Activated CD4-positive, alpha-beta T cell treated with anti-CD3 and anti-CD28 coated beads for 48 hours (primary cell): ENCODE data around the gene GRIK2.

Experiments
- DNase-seq: peaks from one replicate; pipeline ENCODE4 v3.0.0-alpha.2; 2020

The GRIK2 gene

DNA sequence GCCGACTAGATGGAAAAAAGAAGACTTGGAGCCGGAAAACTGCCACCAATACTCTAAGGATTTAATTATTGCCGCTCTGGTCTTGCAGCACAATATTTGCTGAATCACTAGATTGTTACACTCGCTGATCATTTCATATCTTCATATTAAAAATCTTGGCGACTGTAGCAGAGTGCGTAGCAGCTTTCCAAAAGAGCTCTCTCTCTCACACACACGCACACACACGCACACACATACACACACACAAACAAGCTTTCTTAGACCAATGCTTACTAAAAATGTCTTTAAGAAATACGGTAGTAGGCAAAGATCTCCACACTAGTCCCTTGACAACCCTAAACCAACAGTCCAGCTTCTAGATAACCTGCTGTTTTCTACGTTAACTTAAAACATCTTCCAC is 7.7 kb downstream of the GRIK2 start:
- no peak for DNase-seq

DNA sequence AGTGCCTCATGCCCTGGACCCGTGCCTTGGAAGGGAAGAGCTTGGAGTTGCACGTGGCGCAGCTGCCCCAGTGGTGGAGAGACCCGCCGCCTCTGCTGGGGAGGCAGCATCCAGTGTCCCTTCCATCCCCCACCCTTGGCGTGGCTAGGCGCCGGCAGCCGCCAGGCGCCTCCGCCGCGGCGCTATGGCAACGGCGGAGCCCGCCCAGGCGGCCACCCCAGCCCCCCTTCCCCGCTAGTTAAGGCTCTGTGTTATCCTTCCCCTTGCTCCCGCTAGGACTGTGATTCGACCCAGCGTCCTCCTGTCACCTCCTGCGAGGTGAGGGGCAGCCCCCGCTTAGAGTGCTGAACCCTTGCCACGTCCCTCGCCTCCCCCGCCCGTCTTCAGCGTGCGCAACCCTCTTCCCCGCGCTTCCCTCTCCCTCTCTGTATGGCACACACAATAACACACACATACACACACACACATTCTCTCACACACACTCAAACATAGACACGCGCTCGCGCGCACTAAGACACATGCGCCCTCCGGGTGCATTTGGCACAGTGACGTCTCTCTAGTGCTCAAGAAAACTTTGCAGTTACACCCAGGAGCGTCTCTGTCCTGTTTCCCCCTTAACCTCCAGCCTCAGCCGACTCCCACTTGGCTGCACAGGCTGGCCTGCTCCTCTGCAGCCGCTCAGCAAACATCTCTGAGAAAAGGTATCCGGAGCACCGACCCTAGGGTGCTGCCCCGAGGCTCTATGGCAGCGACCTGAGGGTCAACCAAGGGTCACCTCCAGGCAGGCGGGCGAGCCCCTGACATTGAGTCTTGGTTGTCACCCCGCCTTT is 8.5 kb downstream of the GRIK2 start:
- no peak for DNase-seq

DNA sequence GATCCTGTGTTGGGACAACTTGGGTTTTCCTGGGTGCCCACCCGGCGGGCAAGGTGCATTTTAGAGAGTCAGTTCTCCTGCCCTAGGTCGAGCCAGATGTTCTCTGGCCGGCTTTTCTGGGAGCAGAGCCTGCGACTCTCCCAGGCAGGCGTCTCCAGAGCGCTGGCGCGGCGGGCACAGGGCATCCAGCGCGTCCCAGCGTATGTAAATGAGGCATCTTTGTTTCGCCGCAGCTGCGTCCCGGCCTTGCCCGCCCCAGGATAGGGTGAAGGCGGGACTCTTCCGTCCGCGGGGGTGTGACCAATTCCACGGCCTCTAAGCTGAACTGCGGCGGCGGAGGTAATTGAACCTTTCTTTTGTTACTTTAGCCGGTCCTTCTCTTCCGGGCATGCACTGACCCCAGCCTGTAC is 9.1 kb downstream of the GRIK2 start:
- no peak for DNase-seq

DNA sequence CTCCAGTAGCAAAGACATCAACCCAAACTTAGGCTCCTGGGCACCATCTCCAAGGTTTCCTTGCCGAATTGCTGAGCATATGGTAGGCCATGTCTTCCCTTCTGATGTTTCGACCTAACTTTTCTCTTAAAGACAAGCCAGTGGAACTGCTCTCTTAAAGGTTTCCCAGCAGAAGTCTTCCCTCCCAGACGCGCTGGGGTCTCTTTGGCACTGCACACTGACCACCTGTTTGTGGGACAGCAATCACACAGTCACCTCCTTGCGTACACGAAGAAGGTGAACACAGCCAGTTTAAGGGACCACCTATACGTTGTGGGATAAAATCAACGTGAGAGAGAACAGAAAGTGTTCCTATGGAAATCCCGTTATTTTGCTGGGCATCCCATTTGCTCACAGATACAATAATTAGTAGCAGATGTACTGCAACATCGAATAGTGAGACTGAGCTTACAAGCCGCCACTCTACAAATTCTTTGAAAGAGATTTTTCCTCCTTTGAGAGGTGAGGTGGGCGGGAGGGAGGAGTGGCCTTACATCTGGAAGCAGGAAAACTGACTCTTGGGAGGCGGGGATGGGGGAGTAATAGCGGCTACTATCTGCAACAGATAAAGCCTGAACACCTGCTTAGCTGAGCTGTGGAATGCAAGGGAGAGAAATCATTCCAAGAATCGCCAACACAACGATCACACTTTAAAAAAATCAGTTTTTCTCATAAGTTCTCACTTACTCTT is 9.9 kb downstream of the GRIK2 start:
- DNase-seq: no peak

DNA sequence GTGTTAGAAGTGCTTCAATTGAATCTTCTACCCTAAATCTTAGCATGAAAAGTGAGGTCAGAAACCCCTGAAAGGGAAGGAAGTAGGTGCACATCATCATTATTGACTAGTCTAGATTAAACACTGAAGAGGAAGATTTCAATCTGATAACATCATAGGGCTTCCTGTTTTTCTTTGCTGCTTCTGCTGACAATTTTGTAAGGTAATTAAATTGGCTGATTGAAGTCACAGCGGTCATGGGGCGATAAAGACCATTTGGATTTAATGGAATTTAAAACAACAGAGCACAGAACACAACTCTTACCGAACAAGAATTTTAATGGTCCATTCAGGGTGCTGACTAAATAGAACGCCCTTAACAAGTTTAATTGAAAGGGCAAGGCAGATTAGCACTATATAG is 11.3 kb downstream of the GRIK2 start:
- DNase-seq: no peak

DNA sequence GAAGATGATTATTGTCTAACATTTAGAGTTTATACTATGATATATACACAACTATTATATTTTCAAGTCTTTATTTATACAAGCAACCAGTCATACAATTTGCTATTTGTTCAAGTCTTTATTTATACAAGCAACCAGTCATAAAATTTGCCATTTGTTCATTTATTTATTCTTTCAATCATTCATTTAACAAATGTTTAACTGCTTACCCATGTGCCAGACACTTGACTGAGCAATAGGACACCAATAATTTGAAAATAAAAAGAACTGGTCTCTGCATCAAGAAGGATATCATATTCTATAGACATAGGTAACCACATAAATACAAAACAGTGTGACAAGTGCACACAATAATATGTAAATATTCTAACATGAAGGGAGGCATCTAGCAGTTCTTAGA is 20.3 kb downstream of the GRIK2 start:
- no peak for DNase-seq

DNA sequence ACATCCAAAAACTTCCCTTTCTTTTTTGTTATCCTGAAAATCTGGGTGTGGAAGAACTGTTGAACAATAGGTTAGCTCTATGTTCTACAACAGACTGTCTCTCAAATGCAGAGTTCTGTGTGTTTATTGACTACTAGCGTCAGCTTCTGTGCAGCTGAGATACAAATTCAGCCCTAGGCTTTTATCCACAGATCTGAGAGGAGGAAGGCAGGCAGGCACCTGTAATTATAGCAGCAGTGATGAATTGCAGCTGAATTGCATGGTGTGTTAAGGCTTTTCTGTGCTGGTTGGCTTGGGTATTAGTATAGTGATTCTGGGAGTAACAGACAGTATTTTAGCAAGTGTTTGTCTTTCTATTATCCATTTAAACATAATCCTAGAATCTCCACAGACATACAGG is 24.4 kb downstream of the GRIK2 start:
- DNase-seq: no peak

DNA sequence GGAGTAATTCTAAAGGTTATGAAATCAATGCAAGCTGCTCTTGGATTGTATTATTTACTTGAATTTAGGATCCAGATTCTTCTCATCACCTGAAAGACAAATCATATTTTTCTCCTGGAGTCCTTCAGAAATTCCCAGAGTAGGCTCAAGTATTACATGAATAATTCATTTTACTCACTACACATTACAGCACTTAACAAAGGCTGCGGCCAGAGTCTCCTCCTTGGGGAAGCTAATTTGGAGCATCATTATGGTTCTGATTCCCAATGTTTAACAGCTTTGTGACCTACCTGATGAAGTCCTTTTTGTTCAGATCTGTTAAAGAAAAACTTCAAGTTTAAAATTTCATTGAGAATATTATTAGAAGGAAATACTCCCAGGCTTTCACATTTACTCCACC is 28.7 kb downstream of the GRIK2 start:
- no peak for DNase-seq

DNA sequence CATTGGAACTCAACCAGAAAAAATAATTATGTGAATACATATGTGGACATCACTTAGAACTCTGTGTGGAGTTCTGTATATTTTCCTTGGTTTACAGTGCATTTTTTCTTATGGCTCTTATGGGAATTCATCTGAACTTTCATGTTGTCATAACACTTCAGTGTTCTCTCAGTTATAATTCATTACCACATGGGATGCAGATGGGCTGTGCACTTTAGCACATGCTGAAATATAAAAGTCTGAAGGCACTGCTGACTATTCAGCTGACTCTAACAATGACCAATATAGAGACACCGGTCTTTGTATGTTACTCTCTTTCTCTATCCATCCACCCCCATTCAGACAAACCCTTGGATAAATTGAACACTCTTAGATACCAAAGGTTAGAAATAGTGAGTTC is 29.3 kb downstream of the GRIK2 start:
- DNase-seq: no peak

DNA sequence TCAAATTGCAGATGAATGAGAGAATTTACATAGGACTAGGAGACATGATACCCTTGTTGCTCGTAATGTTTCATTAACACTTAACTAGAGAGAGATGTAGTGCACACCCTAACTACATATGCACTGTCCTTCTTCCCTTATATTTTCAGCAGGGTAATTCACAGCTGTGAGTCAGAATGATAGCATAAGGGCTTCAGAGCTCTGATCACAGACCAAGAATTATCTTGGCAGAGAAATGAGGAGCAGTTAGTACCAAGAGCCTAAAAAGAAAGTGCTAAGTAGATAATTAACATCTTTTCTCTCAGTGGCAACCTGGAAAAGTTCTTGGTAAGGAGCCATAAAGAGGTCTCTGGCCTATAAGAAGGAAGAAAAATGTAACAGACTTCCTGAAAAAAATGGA is 35.8 kb downstream of the GRIK2 start:
- no peak for DNase-seq

DNA sequence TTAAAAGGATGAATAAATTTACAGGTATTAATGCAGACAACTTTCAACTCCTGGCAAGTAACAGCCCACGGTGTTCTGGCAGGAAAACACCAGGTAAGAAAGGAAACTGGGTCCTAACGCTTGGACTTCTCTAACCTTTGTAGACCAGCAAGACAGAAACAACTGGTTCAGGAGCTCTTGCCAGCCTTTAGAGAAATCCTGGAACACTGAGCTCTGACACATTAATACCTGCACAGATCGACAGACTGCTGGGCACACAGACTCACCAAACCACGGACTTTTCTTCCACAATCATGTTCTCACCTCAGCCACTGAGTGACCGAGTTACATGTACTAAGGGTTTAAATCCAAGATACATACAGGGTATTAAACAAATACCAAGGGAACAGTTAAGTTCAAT is 36.3 kb downstream of the GRIK2 start:
- no peak for DNase-seq

DNA sequence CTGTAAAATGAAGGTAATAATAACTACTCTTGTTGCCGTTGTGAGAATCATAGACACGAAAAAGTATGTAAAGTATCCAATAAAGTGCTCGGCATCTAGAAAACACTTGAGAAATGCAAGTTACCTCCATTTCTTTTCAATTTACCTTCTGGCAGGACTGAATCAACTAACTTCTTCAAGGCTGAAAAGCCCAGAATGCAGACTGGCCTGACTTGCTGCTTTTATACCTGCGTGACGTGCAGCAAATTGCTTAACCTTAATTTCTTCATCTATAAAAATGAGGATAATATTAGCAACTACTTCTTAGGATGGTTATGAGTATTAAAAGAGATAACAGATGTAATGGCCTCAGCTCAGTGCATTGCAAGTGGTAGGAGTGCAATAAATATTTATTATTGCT is 39.6 kb downstream of the GRIK2 start:
- DNase-seq: no peak

DNA sequence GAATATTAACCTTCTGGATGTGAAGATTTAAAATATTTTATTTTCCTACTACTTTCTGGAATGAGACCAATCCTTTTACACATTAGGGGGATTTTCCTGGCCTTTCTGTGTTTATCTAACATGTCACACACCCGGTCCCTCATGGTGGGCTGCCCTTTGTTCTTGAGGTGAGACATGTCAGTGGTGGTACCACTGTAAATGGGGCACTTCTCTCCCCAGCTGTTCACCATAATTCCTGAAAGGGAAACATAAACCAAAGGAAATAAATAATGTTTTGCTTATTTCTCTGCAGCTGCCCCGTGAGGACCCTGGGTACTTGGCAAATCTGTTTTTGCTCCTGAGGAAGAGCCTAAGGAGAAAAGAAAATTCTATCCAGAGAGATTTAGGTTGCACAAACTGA is 41.1 kb downstream of the GRIK2 start:
- no peak for DNase-seq

DNA sequence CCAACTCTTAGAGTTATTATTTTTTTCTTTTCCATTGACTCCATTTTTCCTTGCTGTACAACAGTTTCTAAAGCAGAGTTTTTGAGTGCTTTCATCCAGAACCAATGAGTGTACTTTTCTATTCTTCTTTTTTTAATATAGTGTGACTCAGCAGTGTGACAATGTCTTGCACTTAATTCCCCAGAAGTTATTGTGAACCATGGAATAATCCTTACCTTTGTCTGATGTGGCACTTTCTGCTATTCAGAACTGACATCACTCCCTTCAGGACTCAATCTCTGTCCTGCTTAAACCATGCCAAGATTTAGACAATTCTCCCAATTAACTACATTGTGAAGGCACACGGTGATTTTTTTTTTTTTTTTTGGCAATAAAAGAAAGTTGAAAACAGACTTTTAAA is 41.5 kb downstream of the GRIK2 start:
- no peak for DNase-seq

DNA sequence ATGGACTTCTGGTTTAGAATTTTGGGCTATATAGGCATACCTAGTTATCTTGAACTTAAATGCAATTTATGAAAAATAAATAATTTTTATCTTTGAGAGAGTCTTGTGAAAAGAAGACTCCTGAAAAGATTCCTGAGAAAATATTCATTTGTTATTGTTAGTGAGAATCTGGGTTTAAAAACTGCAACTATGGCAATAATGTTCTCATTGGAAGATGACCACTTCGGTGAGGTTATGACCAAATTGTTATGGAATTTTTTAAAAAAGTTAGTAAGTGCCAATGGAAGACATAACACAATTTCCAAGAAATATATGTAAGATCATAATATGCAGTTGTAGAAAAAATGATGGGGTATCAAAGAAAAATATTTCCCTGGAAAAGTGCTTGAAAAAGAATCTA is 46.3 kb downstream of the GRIK2 start:
- no peak for DNase-seq

DNA sequence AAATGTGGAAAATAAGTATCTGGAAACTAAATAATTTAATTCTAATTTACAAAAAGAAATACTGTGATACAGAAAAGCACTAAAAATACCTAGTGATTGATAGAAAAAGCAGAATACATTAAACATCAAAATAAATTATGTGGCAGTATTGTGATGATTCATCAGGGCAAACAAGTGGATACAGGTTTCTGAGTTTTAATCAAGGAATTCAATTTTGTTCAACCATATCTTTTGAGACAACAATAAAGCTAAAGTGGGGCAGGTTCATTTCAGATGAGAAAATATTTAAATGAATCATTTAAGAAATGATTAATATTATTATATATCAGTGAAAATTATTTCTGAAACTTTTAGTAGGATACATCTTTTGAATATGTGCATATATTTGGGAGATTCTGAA is 49.8 kb downstream of the GRIK2 start:
- DNase-seq: no peak

DNA sequence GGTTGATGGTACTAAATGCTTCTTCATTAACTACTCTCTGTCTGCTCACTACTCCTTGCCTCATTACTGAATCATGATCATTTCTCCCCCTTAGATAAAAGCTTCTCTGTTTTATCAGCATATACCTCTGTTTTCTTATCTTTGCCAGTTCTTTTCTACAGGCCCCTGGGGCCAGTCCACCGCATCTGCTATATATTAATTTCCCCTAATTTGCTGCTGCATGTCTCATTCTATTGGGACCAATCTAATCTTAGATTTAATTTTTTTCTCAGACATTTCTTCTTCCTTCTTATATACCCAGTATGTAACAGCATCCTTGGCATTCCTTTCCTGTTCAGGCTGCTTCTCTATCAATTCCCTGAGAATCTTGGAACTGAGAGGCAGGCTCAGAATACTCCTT is 51.2 kb downstream of the GRIK2 start:
- DNase-seq: no peak

DNA sequence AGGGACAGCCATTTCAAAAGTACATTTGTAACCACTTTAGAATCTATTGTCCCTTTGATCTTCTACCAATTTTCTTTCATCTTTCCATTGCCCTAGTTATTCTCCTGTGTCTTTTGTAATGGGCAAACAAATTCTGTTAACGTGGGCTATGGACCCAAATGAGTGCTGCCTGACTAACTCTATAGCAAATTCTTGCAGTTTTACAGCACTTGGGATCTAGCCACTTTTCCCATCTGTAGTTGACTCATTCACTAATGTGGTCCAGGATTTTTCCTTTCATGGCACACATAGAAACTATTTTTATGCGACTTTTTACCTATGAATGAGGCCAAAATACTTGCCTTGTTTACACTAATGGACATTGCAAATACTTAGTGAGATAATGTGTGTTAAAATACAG is 52.0 kb downstream of the GRIK2 start:
- DNase-seq: no peak

DNA sequence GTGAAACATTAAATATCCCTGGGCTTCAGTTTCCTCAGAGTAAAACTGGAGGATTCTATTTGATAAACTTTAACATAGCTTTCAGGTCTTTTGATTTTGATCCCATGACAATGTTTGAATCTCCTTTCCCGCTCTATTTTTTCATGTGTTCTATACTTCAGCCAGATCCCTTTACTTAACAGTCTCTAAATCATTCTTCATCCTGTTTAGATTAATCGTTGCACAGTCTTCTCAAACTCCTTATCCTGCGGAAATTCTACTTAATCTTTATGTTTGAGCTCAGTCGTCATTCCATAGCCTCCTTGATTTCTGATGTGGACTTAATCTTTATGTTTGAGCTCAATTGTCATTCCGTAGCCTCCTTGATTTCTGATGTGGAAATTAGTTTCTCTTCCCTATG is 57.4 kb downstream of the GRIK2 start:
- DNase-seq: no peak

DNA sequence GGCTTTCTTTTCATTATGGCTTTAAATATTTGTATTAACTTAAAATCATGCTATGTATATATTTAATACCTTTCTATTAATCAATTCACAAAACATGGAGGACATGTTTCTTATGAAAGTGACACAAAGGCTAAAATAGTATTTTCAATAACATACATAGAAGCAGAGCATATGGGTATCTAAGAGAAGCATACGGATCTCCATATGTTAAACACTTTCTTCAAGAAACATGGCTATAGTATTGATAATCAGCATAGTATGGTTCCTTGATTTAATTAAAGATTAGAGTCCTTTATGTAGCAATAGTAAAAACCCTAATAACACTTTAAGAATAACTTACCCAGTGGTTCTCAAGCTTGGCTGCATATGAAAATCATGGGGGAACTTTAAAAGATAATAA is 58.5 kb downstream of the GRIK2 start:
- DNase-seq: no peak

DNA sequence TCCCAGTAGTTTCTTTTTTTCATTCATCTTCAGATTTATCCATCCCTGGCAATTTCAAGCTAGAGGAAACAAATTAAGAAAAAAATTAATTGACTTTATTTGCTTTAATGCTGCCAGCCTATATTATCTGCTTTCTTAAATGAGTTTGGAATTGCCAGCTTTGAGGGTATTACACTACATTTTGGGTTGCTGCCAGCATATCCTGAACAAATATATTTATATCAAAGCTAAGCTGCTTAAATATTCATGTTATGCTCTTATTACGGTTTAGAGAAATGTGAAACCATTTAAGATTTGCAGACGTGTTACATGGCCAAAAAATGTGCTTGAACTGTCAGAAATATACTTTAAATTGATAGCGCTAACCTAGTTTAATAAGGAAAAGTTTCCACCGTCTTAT is 59.7 kb downstream of the GRIK2 start:
- DNase-seq: no peak

DNA sequence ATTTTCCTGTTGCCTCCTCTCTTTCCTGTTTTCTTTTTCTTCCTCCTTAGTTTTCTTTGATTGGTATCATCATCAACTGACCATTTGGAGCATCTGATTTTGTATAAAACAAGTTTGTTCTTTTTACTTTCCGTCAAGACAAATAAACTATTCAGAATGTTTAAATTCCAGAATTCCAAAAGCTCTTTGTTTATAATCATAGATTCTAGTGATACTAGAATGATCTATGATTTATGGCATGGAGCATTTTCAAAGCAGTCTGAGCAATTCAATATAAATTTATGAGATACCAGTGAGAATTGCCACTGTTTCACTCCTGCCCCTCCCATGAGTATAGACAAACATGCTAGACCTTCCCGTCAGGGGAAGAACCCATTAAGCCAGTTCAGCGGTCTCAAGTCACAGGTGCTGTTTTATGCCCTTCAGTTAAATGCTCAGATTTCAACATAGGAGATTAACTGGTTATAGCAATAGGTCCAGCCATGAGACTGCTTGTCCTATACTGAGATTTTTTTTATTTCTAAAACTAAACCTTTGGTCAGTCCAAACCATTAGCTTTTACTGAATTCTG is 60.7 kb downstream of the GRIK2 start:
- DNase-seq: no peak

DNA sequence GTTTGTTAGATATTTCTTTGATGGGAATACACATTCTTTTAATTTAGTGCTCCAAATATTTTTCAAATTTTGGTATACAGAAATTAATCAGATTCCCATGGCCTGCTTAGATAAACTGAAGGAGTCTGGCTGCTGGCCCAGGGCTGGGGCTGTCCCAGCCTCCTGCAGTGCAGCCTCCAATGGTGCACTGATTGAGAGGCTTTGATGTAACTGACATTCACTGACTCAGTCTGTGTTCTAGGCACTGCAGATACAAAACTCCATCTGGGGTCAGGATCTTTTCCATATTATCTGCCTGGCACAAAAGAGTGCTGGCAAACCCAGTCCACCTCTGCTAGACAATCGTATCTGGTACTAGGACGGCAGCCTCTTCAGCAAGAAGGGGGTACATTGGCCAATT is 64.8 kb downstream of the GRIK2 start:
- DNase-seq: no peak

DNA sequence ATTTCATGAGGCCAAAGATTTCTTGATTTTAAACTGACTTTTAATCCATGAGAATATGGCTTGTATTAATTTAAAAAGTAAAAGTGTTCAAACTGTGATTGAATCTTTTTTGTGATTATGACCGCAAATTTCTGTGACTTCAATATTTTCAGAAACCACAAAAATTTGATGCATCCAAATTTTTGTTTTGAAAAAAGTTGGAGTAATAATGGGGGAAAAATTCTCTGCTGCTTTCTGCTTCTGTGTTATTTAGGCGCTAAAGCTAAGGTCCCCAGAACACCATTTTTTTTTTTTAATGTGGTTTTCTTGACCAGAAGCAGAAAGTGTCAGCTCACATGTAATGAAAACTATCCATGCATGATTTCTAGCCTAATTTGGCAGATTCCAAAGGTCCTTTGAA is 65.3 kb downstream of the GRIK2 start:
- DNase-seq: no peak
